ENCODE measurements around the gene OSBPL5. TPM values are rescaled to one million over a fixed set of nuclear protein-coding genes. Genes with fewer than 3 reads are reported as not detected.

The OSBPL5 gene
- total and polyA plus RNA-seq, 2 donors (not counting 1 experiment from before 2014, with no cell fraction given), result 12.4 to 49.0 TPM

DNA sequence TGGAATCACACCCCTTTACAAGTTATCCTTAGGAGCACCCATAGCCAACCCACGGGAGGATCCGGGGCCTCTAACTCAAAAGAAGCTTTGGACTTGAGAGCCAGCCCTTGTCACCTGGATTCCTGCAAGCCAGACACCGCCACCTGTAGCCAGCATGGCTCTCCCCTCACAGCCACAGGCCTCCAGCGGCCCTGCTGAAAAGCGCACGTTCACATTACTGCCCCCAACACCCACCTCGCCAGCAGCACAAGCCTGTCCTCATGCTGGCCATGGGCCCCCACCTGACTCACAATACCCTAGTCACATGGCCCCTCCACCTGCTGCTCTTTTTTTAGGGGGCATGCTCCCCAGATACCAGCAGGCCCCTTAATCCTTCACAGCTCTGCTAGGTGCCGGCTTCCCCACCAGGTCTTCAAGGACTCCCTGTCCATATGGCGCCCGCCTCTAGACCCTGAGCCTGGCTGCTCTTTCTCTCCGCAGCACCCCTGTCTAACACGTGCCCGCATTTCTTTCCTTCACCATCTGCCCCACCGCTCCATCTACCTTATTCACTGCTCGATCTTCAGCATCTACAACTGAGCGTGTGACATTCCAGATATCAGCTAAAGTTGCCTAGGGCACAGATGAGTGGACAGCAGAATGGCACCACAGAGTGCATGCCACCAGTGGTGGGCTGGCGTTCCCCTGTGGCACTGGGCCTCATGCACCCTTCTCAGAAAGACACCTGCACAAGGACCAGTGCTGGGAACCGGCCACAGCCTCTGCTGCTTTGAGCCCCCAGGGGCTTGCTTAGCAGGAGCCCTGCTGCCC is 114.5 kb downstream of the OSBPL5 start:
- H3K9me3 ChIP-seq (ENCODE audit: control insufficient read depth, insufficient read depth, low read depth, low read length), result no peaks in the 10 kb centered on the region
- peaks cover 17% of the 10 kb centered on the region for H3K4me1 ChIP-seq (ENCODE audit: control insufficient read depth, extremely low read depth, insufficient read depth, low read length)
- H3K27ac ChIP-seq (ENCODE audit: insufficient read depth, low read length), result peak overlapping the region; percentile 79
- DNase-seq (ENCODE audit: low read depth in 2 of 2), result no peak
- H3K36me3 ChIP-seq (ENCODE audit: control insufficient read depth, insufficient read depth, low read length), result peaks cover 13% of the 10 kb centered on the region
- no peaks in the 10 kb centered on the region for H4K20me1 ChIP-seq (ENCODE audit: control insufficient read depth, extremely low read depth, insufficient read depth, low read length)
- H3K4me2 ChIP-seq (ENCODE audit: extremely low read depth, insufficient read depth, low read length), result peak overlapping the region; percentile 17
- no peak for TF ChIP-seq EZH2 (IDR thresholded peaks at IDR 0.05; ENCODE audit: low read length, missing control alignments)
- TF ChIP-seq, protein P1, sequence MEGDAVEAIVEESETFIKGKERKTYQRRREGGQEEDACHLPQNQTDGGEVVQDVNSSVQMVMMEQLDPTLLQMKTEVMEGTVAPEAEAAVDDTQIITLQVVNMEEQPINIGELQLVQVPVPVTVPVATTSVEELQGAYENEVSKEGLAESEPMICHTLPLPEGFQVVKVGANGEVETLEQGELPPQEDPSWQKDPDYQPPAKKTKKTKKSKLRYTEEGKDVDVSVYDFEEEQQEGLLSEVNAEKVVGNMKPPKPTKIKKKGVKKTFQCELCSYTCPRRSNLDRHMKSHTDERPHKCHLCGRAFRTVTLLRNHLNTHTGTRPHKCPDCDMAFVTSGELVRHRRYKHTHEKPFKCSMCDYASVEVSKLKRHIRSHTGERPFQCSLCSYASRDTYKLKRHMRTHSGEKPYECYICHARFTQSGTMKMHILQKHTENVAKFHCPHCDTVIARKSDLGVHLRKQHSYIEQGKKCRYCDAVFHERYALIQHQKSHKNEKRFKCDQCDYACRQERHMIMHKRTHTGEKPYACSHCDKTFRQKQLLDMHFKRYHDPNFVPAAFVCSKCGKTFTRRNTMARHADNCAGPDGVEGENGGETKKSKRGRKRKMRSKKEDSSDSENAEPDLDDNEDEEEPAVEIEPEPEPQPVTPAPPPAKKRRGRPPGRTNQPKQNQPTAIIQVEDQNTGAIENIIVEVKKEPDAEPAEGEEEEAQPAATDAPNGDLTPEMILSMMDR (conservative IDR thresholded peaks at IDR 0.05 in 1 of 2, IDR thresholded peaks at IDR 0.05 in 1 of 2; ENCODE audit: low read depth in 1 of 2, low read length in 2 of 2), result no peak
- no peak overlapping the region for H3K4me3 ChIP-seq (replicated peaks in 1 of 4; ENCODE audit: control extremely low read depth in 1 of 4, insufficient read depth in 1 of 4, low read depth in 3 of 4, low read length in 4 of 4)
- H3K27me3 ChIP-seq (ENCODE audit: control insufficient read depth, insufficient read depth, low read length), result no peaks in the 10 kb centered on the region
- peaks cover 81% of the 10 kb centered on the region for H3K79me2 ChIP-seq (ENCODE audit: control insufficient read depth, insufficient read depth, low read length)
- H2AFZ ChIP-seq (ENCODE audit: low read length), result no peak overlapping the region
- no peak overlapping the region for H3K9ac ChIP-seq (ENCODE audit: insufficient read depth, low read length)

DNA sequence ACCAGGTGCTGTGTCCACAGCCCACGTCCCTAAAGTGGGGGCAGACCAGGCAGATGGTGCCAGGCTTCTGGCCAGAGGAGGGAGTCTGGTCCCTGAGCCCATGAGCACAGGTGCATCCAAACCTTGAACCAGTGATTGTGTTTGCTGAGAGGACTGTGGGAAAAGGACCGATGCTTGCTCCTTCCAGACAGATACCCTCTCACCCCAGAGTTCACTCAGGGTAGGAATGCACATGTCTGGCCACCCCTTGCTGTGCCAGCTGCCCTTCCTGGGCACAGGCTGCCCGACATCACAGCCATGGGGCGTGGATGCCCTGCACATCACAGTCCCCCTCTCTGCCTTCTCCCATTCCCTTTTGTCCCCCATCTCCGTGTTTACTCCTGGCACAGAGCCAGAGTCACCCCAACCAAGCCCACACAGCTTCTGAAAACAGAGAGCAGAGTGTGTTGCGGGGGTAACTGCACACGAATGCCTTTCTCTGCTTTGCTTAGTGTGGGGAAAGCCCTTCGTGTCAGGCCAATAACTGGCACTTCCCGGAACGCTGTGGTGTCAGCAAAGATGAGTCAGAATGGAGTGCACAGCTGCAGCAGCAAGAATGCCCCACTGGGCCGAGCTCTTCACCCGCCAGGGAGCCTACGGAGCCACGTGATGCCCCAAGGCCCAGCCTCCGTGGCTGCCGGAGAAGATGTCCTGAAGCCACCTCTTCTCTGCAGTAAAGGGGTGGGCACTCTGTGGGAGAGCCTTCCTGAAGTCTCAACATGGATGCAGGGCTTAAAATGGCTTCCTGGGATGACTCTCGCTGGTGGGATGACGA is 115.5 kb downstream of the OSBPL5 start:
- peak; percentile 95 to 97 for DNase-seq (ENCODE audit: low read depth in 2 of 2)
- H2AFZ ChIP-seq (ENCODE audit: low read length), result no peak overlapping the region
- no peaks in the 10 kb centered on the region for H4K20me1 ChIP-seq (ENCODE audit: control insufficient read depth, extremely low read depth, insufficient read depth, low read length)
- H3K27me3 ChIP-seq (ENCODE audit: control insufficient read depth, insufficient read depth, low read length), result no peaks in the 10 kb centered on the region
- peaks cover 81% of the 10 kb centered on the region for H3K79me2 ChIP-seq (ENCODE audit: control insufficient read depth, insufficient read depth, low read length)
- peak overlapping the region in 2 of 4 experiments; percentile 10 to 27 for H3K4me3 ChIP-seq (replicated peaks in 1 of 4; ENCODE audit: control extremely low read depth in 1 of 4, insufficient read depth in 1 of 4, low read depth in 3 of 4, low read length in 4 of 4)
- peak overlapping the region; percentile 38 for H3K4me2 ChIP-seq (ENCODE audit: extremely low read depth, insufficient read depth, low read length)
- TF ChIP-seq, protein P1 (conservative IDR thresholded peaks at IDR 0.05 in 1 of 2, IDR thresholded peaks at IDR 0.05 in 1 of 2; ENCODE audit: low read depth in 1 of 2, low read length in 2 of 2), result peak in 1 of 2 donors; percentile 48
- TF ChIP-seq EZH2 (IDR thresholded peaks at IDR 0.05; ENCODE audit: low read length, missing control alignments), result no peak
- peaks cover 16% of the 10 kb centered on the region for H3K36me3 ChIP-seq (ENCODE audit: control insufficient read depth, insufficient read depth, low read length)
- peak overlapping the region; percentile 83 for H3K27ac ChIP-seq (ENCODE audit: insufficient read depth, low read length)
- no peaks in the 10 kb centered on the region for H3K9me3 ChIP-seq (ENCODE audit: control insufficient read depth, insufficient read depth, low read depth, low read length)
- H3K9ac ChIP-seq (ENCODE audit: insufficient read depth, low read length), result peak overlapping the region; percentile 23
- H3K4me1 ChIP-seq (ENCODE audit: control insufficient read depth, extremely low read depth, insufficient read depth, low read length), result peaks cover 17% of the 10 kb centered on the region

DNA sequence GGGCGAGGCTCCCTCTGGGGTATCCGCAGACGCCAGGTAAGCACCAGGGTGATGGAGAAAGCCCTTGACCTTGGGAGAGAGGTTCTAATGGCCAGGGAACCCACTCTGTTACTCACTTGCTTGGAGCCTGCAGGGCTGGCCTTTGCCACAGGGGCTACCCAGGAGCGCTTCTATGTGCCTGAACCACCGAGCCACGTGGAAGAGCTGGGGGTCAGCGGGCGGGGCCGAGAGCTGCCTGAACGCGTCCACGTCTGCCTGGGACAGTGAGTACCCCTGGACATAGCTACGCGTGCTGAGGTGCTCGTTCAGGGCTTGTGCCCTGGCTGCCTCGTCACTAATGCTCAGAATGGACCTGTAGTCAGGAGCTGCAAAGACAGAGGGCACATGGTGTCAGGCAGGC is 117.5 kb downstream of the OSBPL5 start:
- no peak overlapping the region for H3K4me3 ChIP-seq (replicated peaks in 1 of 4; ENCODE audit: control extremely low read depth in 1 of 4, insufficient read depth in 1 of 4, low read depth in 3 of 4, low read length in 4 of 4)

More for the DNA sequence above, 117.5 kb downstream of the OSBPL5 start:
- Histone ChIP-seq H3K9ac (ENCODE audit: insufficient read depth, low read length) (no peak overlapping the region), H3K79me2 (ENCODE audit: control insufficient read depth, insufficient read depth, low read length) (peaks cover 82% of the 10 kb centered on the region), H3K27me3 (ENCODE audit: control insufficient read depth, insufficient read depth, low read length) (no peaks in the 10 kb centered on the region), H4K20me1 (ENCODE audit: control insufficient read depth, extremely low read depth, insufficient read depth, low read length) (no peaks in the 10 kb centered on the region), H3K4me2 (ENCODE audit: extremely low read depth, insufficient read depth, low read length) (no peak overlapping the region), H3K27ac (ENCODE audit: insufficient read depth, low read length) (peak overlapping the region; percentile 8), H3K36me3 (ENCODE audit: control insufficient read depth, insufficient read depth, low read length) (peaks cover 14% of the 10 kb centered on the region), H3K4me1 (ENCODE audit: control insufficient read depth, extremely low read depth, insufficient read depth, low read length) (peaks cover 27% of the 10 kb centered on the region), H2AFZ (ENCODE audit: low read length) (no peak overlapping the region), H3K9me3 (ENCODE audit: control insufficient read depth, insufficient read depth, low read depth, low read length) (no peaks in the 10 kb centered on the region)
- DNase-seq (ENCODE audit: low read depth in 2 of 2), result no peak
- no peak for TF ChIP-seq EZH2 (IDR thresholded peaks at IDR 0.05; ENCODE audit: low read length, missing control alignments)
- TF ChIP-seq, protein P1 (conservative IDR thresholded peaks at IDR 0.05 in 1 of 2, IDR thresholded peaks at IDR 0.05 in 1 of 2; ENCODE audit: low read depth in 1 of 2, low read length in 2 of 2), result no peak
